BLaER1 treated with 17β-estradiol and CSF1 and Interleukin-3, amounts not matched to agents 10 nM and 100 nM (cell line): ENCODE data around the gene MEIS2.

Source experiments
- H3K27ac ChIP-seq, 11 experiments: shearing (Covaris generic); formaldehyde crosslinking; 2 replicates each; pipeline ENCODE4 v1.8.1; 2022
- H3K27me3 ChIP-seq, 11 experiments: shearing (Covaris generic); formaldehyde crosslinking; 2 replicates each; pipeline ENCODE4 v1.8.1; 2022
- H3K36me3 ChIP-seq, 11 experiments: shearing (Covaris generic); formaldehyde crosslinking; 2 replicates each; pipeline ENCODE4 v1.8.1; 2022
- H3K4me1 ChIP-seq, 10 experiments: shearing (Covaris generic); formaldehyde crosslinking; 2 replicates each; pipeline ENCODE4 v1.8.1; 2022
- H3K4me2 ChIP-seq, 11 experiments: shearing (Covaris generic); formaldehyde crosslinking; 2 replicates each; pipeline ENCODE4 v1.8.1; 2022
- H3K4me3 ChIP-seq, 10 experiments: shearing (Covaris generic); formaldehyde crosslinking; 2 replicates each; pipeline ENCODE4 v1.8.1; 2022
- H3K9ac ChIP-seq, 11 experiments: shearing (Covaris generic); formaldehyde crosslinking; 2 replicates each; pipeline ENCODE4 v1.8.1; 2022
- H3K9me3 ChIP-seq, 11 experiments: shearing (Covaris generic); formaldehyde crosslinking; replicated peaks in 1 of 11; 2 replicates each; pipeline ENCODE4 v1.8.1; 2022
- H4K20me1 ChIP-seq, 11 experiments: shearing (Covaris generic); formaldehyde crosslinking; 2 replicates each; pipeline ENCODE4 v1.8.1; 2022
- Cebpa-rat ChIP-seq, 11 experiments: shearing (Covaris generic); IDR thresholded peaks; 2 replicates each; pipeline ENCODE4 v1.8.1; 2022

The MEIS2 gene

GRCh38 chr15:37034392-37034791 lies 66.0 kb downstream of the MEIS2 start:
- Histone ChIP-seq H3K27ac (no peak overlapping the region), H4K20me1 (no peaks in the 10 kb centered on the region), H3K9me3 (no peaks in the 10 kb centered on the region), H3K9ac (no peak overlapping the region), H3K4me2 (no peak overlapping the region), H3K4me1 (no peaks in the 10 kb centered on the region), H3K36me3 (no peaks in the 10 kb centered on the region), H3K27me3 (no peaks in the 10 kb centered on the region), H3K4me3 (no peak overlapping the region)
- TF ChIP-seq Cebpa-rat (IDR thresholded peaks at IDR 0.05): no peak

GRCh38 chr15:37032091-37032775 lies 68.1 kb downstream of the MEIS2 start:
- H3K4me1 ChIP-seq: no peaks in the 10 kb centered on the region
- TF ChIP-seq Cebpa-rat (IDR thresholded peaks at IDR 0.05): no peak
- no peaks in the 10 kb centered on the region for H3K9me3 ChIP-seq
- H4K20me1 ChIP-seq: no peaks in the 10 kb centered on the region
- H3K4me3 ChIP-seq: no peak overlapping the region
- H3K4me2 ChIP-seq: no peak overlapping the region
- H3K9ac ChIP-seq: no peak overlapping the region
- no peaks in the 10 kb centered on the region for H3K27me3 ChIP-seq
- H3K27ac ChIP-seq: no peak overlapping the region
- no peaks in the 10 kb centered on the region for H3K36me3 ChIP-seq

- H3K27me3 ChIP-seq: no peaks in the 10 kb centered on the region
- no peak for TF ChIP-seq Cebpa-rat (IDR thresholded peaks at IDR 0.05)
- H3K9ac ChIP-seq: no peak overlapping the region
- H3K4me1 ChIP-seq: no peaks in the 10 kb centered on the region
- no peaks in the 10 kb centered on the region for H3K9me3 ChIP-seq
- H4K20me1 ChIP-seq: no peaks in the 10 kb centered on the region
- H3K4me3 ChIP-seq: no peak overlapping the region
- no peak overlapping the region for H3K4me2 ChIP-seq
- no peaks in the 10 kb centered on the region for H3K36me3 ChIP-seq
- no peak overlapping the region for H3K27ac ChIP-seq
These were observed 69.2 kb downstream of the MEIS2 start for GRCh38 chr15:37031198-37031597.

GRCh38 chr15:37028625-37029296 lies 71.6 kb downstream of the MEIS2 start:
- H3K27ac ChIP-seq: no peak overlapping the region
- no peak for TF ChIP-seq Cebpa-rat (IDR thresholded peaks at IDR 0.05)
- no peaks in the 10 kb centered on the region for H3K27me3 ChIP-seq
- H3K9ac ChIP-seq: no peak overlapping the region
- no peaks in the 10 kb centered on the region for H4K20me1 ChIP-seq
- no peak overlapping the region for H3K4me3 ChIP-seq
- H3K4me2 ChIP-seq: no peak overlapping the region
- no peaks in the 10 kb centered on the region for H3K4me1 ChIP-seq
- no peaks in the 10 kb centered on the region for H3K36me3 ChIP-seq
- H3K9me3 ChIP-seq: no peaks in the 10 kb centered on the region

- no peak overlapping the region for H3K27ac ChIP-seq
- H3K36me3 ChIP-seq: no peaks in the 10 kb centered on the region
- H3K9me3 ChIP-seq: no peaks in the 10 kb centered on the region
- H4K20me1 ChIP-seq: no peaks in the 10 kb centered on the region
- H3K4me1 ChIP-seq: no peaks in the 10 kb centered on the region
- no peak for TF ChIP-seq Cebpa-rat (IDR thresholded peaks at IDR 0.05)
- H3K4me3 ChIP-seq: no peak overlapping the region
- no peak overlapping the region for H3K4me2 ChIP-seq
- H3K27me3 ChIP-seq: no peaks in the 10 kb centered on the region
- no peak overlapping the region for H3K9ac ChIP-seq
These were observed 79.5 kb downstream of the MEIS2 start for GRCh38 chr15:37020852-37021251.

- no peak for TF ChIP-seq Cebpa-rat (IDR thresholded peaks at IDR 0.05)
- no peak overlapping the region for H3K4me2 ChIP-seq
- H3K4me1 ChIP-seq: peaks cover 0 to 4% (median 0%) of the 10 kb centered on the region in 10 experiments; a peak in 1 of 20 replicates
These were observed 80.6 kb downstream of the MEIS2 start for GRCh38 chr15:37019479-37020433.

GRCh38 chr15:37017031-37017625 lies 83.2 kb downstream of the MEIS2 start:
- TF ChIP-seq Cebpa-rat (IDR thresholded peaks at IDR 0.05): no peak
- Histone ChIP-seq H3K27ac (no peak overlapping the region), H4K20me1 (no peaks in the 10 kb centered on the region), H3K4me3 (no peak overlapping the region), H3K4me1 (peaks cover 0 to 7% (median 0%) of the 10 kb centered on the region in 10 experiments; a peak in 1 of 20 replicates), H3K27me3 (no peaks in the 10 kb centered on the region), H3K9ac (no peak overlapping the region), H3K36me3 (no peaks in the 10 kb centered on the region), H3K9me3 (no peaks in the 10 kb centered on the region), H3K4me2 (no peak overlapping the region)

More at GRCh38 chr15:37019479-37020433, 80.6 kb downstream of the MEIS2 start:
- Histone ChIP-seq H3K4me3 (no peak overlapping the region), H3K27me3 (no peaks in the 10 kb centered on the region), H3K27ac (no peak overlapping the region), H3K9me3 (no peaks in the 10 kb centered on the region), H3K9ac (no peak overlapping the region), H4K20me1 (no peaks in the 10 kb centered on the region), H3K36me3 (no peaks in the 10 kb centered on the region)

GRCh38 chr15:37016231-37016630 lies 84.1 kb downstream of the MEIS2 start:
- no peak overlapping the region for H3K4me3 ChIP-seq
- H3K9ac ChIP-seq: no peak overlapping the region
- no peak overlapping the region for H3K4me2 ChIP-seq
- H3K36me3 ChIP-seq: no peaks in the 10 kb centered on the region
- no peaks in the 10 kb centered on the region for H4K20me1 ChIP-seq
- H3K27me3 ChIP-seq: no peaks in the 10 kb centered on the region
- peaks cover 0 to 7% (median 0%) of the 10 kb centered on the region in 10 experiments; a peak in 1 of 20 replicates for H3K4me1 ChIP-seq
- H3K9me3 ChIP-seq: no peaks in the 10 kb centered on the region
- no peak overlapping the region for H3K27ac ChIP-seq
- no peak for TF ChIP-seq Cebpa-rat (IDR thresholded peaks at IDR 0.05)

GRCh38 chr15:37015451-37015850 lies 84.9 kb downstream of the MEIS2 start:
- H3K36me3 ChIP-seq: no peaks in the 10 kb centered on the region
- TF ChIP-seq Cebpa-rat (IDR thresholded peaks at IDR 0.05): no peak
- H4K20me1 ChIP-seq: no peaks in the 10 kb centered on the region
- H3K9me3 ChIP-seq: no peaks in the 10 kb centered on the region
- H3K4me2 ChIP-seq: no peak overlapping the region
- H3K9ac ChIP-seq: no peak overlapping the region
- no peak overlapping the region for H3K27ac ChIP-seq
- H3K27me3 ChIP-seq: no peaks in the 10 kb centered on the region
- peaks cover 0 to 7% (median 0%) of the 10 kb centered on the region in 10 experiments; a peak in 1 of 20 replicates for H3K4me1 ChIP-seq
- no peak overlapping the region for H3K4me3 ChIP-seq
